Coronary artery (tissue), 2 donors: Measurements from ENCODE around the gene KLK12.

ENCODE experiments used
- DNase-seq: peaks from one replicate; pipeline ENCODE4 v3.0.0-alpha.2; 2017; ENCODE audit warnings: low spot score
- H3K27ac ChIP-seq, 2 donors: fragments of 200-600 bp; sonication (generic); one replicate each; pipeline ENCODE4 v1.5.1; 2016 to 2019
- H3K4me3 ChIP-seq: fragments of 200-600 bp; sonication (generic); 2 replicates; pipeline ENCODE4 v1.5.1; 2016; ENCODE audit warnings: mild to moderate bottlenecking, moderate library complexity
- CTCF ChIP-seq: fragments of 200-600 bp; sonication (generic); IDR thresholded peaks from one replicate; pipeline ENCODE4 v1.5.1; 2019; ENCODE audit warnings: antibody characterized with exemption

Gene KLK12

GRCh38 chr19:51009061-51009891, 25.5 kb downstream of the KLK12 start:
- no peak for DNase-seq
- no peak overlapping the region for H3K27ac ChIP-seq
- H3K4me3 ChIP-seq: no peak overlapping the region
- no peak for TF ChIP-seq CTCF

- no peak for DNase-seq
- H3K27ac ChIP-seq: no peak overlapping the region
- no peak for TF ChIP-seq CTCF
- no peak overlapping the region for H3K4me3 ChIP-seq
Observed at GRCh38 chr19:51007488-51007887, 27.3 kb downstream of the KLK12 start.

GRCh38 chr19:51006406-51006805, 28.4 kb downstream of the KLK12 start:
- TF ChIP-seq CTCF: no peak
- DNase-seq: no peak
- Histone ChIP-seq H3K4me3 (no peak overlapping the region), H3K27ac (no peak overlapping the region)

GRCh38 chr19:51005248-51005647, 29.6 kb downstream of the KLK12 start:
- DNase-seq: no peak
- TF ChIP-seq CTCF: no peak
- no peak overlapping the region for H3K27ac ChIP-seq

GRCh38 chr19:51003316-51003715, 31.5 kb downstream of the KLK12 start:
- no peak for TF ChIP-seq CTCF
- Histone ChIP-seq H3K4me3 (no peak overlapping the region), H3K27ac (no peak overlapping the region)
- no peak for DNase-seq

More at GRCh38 chr19:51005248-51005647, 29.6 kb downstream of the KLK12 start:
- H3K4me3 ChIP-seq: no peak overlapping the region

GRCh38 chr19:51002542-51003311, 32.1 kb downstream of the KLK12 start:
- TF ChIP-seq CTCF: no peak
- DNase-seq: no peak
- H3K4me3 ChIP-seq: no peak overlapping the region
- no peak overlapping the region for H3K27ac ChIP-seq
